HG03175 (cell line): Measurements from ENCODE around the gene CNTN5.

Experiments used
- ATAC-seq: cut with Tn5 transposase; IDR thresholded peaks from one replicate; pipeline ENCODE4 v1.9.1; 2021; ENCODE audit warnings: mild to moderate bottlenecking, moderate library complexity; ENCODE audit not compliant: unreplicated experiment

CNTN5 gene

GRCh38 chr11:99887481-99887880 lies 866.7 kb downstream of the CNTN5 start:
- no peak for ATAC-seq

- ATAC-seq, result no peak
Measured at GRCh38 chr11:99893811-99894210, 873.1 kb downstream of the CNTN5 start.

GRCh38 chr11:99901175-99901574 lies 880.4 kb downstream of the CNTN5 start:
- no peak for ATAC-seq

GRCh38 chr11:99911116-99911515 lies 890.4 kb downstream of the CNTN5 start:
- ATAC-seq, result no peak

DNA sequence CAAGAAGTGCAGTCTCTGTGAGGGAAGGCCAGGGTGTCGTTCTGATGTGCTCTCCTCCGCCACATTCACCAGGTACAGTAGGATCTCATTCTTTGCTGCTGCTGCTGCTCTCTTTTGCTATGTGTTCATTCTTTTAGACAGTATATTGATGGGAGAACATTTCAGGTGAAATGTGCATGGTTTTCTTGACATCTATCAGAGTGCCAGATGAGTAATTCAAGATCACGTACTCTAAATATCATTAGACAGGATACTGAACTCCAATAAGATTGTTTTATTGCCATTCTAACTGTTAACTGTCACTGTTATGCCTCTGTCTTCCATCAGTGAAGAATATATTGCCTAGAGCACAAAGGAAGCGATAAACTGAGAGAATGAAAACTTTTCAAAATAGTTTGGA lies 895.3 kb downstream of the CNTN5 start:
- ATAC-seq, result no peak

GRCh38 chr11:99918761-99919160 lies 898.0 kb downstream of the CNTN5 start:
- ATAC-seq, result no peak

GRCh38 chr11:99920956-99921355 lies 900.2 kb downstream of the CNTN5 start:
- no peak for ATAC-seq

DNA sequence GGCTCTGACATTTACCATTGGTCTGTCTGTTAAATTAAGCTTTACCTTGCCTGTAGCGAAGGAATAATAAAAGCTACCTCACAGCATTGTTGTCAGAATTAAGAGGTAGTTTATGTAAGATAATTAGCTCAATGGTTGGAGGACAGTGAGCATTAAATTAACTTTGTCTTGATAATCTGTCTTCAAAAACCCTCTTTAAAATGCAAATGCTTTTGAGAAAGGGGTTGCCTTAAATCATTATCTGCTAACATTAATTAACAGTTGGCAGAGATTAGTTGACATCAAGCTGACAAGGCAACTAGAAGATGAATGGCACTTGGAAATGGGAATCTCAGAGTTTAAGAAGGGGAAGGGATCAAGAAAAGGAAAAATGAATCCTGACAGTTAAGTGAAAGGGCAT lies 905.2 kb downstream of the CNTN5 start:
- ATAC-seq, result no peak

- ATAC-seq, result no peak
Measured at GRCh38 chr11:99932684-99933083, 911.9 kb downstream of the CNTN5 start.

DNA sequence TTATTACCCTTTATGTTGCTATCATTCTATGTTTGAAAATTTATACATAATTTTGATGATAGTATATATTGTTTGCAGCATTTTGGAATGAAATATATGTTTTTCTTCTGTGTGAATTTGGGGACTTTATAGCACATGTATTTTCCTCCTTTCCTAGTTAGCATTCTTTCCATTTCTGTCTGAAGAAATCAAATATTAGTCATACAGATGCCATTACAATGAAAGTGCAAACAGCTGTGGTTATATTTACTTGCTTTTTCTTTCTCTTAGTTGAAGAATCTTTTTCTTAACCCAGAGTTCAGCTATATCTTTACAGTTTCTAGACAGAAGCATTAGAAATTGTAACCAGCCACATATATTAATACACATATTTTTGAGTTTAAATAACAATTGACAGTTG lies 913.3 kb downstream of the CNTN5 start:
- ATAC-seq, result no peak

DNA sequence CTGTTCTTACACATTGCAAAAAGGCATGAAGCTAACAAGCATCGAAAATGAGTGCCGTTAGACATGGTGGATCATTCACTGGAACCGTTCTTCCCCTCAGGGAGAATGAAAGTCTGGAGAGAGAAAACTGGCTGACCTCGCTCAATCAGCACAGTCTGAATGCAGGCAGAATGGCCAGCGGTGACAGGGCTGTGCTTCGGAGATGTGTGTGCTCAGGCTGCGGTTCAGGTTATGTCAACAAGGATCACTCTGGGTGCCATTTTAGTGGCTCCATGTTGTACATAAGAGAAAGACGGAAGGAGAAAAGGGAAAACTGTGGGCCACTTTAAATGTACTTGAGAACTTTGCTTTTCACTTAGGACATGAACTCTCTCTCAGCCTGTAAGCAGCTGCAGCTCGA lies 916.6 kb downstream of the CNTN5 start:
- no peak for ATAC-seq

DNA sequence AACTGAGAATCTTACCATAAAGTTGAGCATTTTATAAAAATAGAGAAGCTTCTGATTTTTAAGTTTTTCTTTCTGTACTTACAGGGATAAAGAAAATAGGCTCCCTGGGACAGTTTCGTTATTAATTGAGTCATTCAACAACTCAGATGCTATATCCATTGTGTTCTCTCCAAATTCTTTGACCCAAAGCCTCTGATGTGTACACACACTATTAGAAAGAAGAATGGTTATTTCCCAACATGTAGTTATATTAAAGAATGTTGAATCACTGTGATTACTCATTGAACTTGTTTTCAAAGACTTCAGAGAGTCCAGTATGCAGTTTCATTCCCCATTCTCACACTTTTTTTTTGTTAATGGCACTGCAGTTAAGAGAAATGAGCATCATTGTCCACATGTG lies 932.1 kb downstream of the CNTN5 start:
- no peak for ATAC-seq

DNA sequence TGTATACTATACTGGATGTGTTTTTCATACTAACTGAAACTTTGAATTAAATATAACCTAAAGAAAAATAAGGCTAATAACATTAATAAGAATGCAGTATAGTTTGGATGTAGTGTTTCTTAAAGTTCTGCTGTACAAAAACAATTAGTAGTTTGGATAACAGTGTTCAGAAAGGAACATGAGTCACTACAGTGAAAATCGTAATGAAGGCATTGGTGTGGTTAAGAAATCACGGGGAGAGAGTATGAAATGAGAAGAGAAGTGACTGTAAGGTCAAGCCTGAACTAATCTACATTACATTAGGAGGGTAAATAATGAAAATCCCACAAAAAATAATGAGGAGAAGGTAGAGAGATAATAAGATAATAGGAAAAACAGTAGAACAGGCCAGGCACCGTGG lies 939.8 kb downstream of the CNTN5 start:
- ATAC-seq, result no peak

DNA sequence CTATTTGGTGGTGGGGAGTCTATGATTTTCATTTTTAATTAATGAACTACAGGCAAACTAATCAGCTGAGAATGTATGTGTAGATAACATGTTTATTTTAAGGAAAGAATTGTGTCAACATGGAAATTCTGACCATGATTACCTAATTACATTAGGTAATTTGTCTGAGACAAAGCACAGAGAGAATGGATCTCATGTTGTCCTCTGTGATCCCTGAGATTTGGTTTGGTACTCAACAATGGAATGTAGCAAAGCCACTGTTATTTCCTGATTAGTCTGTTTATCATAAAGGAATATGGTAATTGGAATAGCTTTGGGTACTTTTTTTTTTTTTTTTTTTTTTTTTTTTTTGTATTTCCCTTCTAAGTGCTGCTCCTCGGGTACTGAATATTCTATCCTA lies 947.6 kb downstream of the CNTN5 start:
- no peak for ATAC-seq

DNA sequence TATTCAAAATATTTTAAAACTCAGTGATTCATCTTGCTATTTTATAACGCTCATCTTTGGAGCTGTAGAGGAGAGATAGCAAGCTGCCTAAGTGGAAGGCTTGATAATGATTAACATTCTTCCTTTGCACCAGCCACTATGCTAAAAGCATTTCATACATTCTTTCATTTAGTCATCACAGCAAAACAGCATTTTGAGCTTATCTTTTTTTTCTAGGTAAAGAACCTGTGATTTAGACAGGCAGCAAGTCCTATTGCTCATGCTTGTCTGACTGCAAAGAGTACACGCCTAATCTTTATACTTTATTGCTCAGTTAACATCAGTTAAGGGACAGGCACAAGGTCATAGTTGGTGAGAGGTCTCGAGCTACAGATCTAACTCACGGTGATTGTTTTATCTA lies 953.2 kb downstream of the CNTN5 start:
- ATAC-seq, result no peak

DNA sequence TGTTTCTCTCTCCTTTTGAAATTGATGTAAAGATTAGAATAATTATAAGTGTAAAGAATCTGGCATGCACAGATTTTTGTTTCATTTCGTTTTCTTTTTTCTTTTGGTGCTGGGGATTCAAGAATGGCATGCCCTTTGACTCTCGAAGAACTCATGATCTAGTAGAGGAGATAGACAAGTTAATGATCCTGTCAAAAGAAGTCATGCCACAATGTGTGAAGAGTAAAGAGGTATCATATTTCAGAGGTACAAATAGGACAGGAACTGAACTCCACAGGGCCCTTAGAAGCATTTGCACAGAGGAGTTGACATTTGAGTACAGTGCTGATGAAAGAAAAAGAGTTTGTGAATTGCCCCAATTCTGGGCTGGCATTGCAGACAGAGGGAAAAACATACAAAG lies 958.3 kb downstream of the CNTN5 start:
- no peak for ATAC-seq

DNA sequence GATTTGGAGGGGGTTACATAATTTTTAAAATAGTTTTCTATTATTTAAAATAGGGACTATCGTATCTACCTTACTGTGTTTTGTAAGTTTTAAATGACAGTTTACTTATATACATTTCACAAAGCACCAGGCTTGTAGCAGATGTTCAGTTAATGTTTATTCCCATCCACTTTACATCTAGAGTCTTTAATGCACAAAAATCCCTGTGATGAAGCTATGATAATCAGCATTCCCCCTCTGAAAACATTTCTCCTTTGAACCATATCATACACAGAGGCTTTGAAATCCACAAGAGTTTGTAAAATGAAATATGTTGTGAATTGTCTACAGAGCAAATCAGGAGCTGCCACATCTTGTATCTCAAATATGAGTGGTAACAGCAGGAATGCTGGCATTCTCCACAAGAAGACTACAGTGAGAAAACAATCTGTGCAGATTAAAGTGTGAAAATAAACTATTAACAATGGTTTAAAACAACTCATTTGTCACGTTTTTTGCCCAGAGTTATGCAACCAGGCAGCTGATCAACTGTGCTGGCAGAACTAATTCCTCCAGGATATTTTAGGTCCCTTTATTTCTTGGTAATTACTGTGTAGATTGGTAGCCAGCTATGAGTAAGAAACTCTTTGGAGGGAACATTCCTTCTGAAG lies 967.2 kb downstream of the CNTN5 start:
- ATAC-seq, result no peak

DNA sequence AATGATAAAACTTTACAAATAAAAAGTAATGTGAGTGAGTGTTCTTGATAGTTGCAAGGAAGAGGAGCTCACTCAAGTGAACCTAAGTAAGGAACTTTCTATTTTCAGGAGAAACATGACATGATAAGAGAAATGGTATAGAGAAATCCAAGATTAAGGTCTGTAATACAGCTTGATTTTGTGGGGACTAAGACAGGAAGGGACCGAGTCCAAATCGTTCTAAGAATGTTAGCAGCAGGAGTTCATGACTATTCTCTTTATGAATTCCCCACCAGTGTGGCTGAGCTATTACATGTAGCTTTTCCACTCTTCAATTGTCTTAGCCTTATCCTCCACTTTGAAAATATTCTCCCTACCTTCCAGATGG lies 967.7 kb downstream of the CNTN5 start:
- ATAC-seq, result no peak

DNA sequence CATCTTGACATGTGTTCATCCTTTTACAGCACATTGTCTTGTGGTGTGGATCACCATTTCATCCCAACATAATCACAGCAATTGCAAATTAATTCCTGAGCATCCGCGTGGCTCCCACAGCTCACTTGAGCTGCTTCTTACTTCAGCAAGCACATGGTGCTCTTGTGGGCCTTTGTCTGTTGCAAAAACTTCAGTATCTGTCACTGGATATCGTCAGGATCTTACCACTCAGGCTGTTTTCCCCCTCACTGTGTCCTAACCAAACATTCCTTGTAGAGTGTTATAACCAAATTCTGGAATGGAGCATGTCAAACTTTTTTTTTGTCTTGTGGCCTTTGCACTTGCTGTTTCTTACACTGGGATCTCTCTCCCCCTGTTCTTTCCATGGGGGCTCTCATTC lies 983.2 kb downstream of the CNTN5 start:
- no peak for ATAC-seq

DNA sequence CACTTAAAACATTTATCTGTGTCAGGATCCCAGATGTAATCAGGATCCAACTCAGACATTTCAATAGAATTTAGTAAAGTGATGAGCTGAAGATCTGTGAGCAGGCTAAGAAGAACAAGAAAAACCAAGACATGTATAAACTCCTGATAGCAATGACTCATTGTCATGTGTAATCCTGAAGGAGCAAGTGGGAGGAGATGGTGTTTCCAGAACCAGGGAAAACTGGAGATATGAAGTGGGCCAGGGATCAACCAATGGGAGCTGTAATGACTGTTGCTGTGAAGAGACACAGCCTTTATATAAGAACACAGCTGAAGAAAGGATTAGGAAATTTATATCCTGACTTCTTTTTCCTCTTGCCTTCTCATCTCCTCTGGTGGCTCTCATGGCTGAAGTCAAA lies 983.8 kb downstream of the CNTN5 start:
- no peak for ATAC-seq

- no peak for ATAC-seq
Measured at GRCh38 chr11:100008417-100008816, 987.7 kb downstream of the CNTN5 start.

GRCh38 chr11:100009728-100010127 lies 989.0 kb downstream of the CNTN5 start:
- ATAC-seq, result no peak

GRCh38 chr11:100010393-100010792 lies 989.6 kb downstream of the CNTN5 start:
- no peak for ATAC-seq

GRCh38 chr11:100011697-100012096 lies 990.9 kb downstream of the CNTN5 start:
- ATAC-seq, result no peak
